NB4 (cell line): Measurements from ENCODE around the gene YPEL2.

ENCODE experiments used
- CTCF ChIP-seq: IDR thresholded peaks from one replicate; pipeline ENCODE4 v1.5.1; 2012; ENCODE audit warnings: low read depth, low read length
- POLR2A ChIP-seq: IDR thresholded peaks from 2 replicates; pipeline ENCODE4 v1.6.1; 2011; ENCODE audit warnings: mild to moderate bottlenecking; ENCODE audit not compliant: insufficient read length; ENCODE audit errors: extremely low read depth

DNA sequence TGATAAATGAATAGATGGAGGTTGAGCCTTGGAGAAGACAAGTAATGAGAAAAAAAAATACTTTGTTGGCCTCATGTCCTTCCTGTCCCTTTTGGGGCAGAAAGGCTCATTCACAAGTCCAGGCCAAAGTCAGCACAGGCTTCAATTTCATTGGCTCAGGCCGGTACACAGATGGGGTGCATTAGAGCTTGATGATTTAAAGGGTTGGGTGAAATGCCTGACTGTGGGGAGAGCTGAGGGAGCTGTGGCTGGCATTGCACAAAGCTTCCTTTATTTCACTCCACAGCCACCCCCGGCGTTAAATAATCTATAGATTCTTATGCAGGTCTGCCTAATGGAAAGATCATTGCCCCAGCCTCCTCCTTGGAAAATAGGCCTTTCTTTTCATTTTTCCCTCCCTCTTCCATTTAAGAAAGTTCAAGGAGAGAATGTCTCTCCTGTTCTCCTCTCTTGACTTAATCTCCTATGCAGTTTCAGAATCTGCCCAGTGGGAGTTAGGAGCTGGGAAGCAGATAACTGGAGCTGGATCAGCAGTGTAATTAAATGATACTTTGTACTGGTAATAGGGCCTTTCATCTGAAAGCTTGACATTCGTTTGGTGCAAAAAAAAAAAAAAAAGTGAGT is 24.4 kb downstream of the YPEL2 start:
- TF ChIP-seq CTCF (no peak), POLR2A (no peak)
